Activated T-cell treated with anti-CD3 and anti-CD28 coated beads, Interleukin-2, amount 50 U/mL, for 1 hour (primary cell): ENCODE data around the gene ZCCHC14.
"Not testable (repeated sequence)": the region's sequence is repeated elsewhere in the genome, so short reads cannot be mapped to it uniquely, and the experiment has no call there.

Experiments used
- DNase-seq: peaks from one replicate; pipeline ENCODE4 v3.0.0-alpha.2; 2020

ZCCHC14 gene

DNA sequence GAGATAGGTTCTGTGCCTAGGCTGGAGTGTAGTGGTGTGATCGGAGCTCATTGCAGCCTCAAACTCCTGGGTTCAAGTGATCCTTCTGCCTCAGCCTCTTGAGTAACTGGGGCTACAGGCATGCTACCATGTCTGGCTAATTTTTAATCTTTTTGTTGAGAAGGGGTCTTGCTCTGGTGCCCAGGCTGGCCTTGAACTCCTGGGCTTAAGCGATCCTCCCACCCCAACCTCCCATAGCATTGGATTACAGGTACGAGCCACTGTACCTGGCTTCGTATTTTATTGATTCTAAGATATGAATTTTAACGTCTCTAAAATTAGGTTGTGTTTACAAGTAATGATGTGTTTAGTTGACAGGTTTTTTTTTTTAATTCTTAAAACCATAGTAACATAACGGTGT lies 30.8 kb upstream of the ZCCHC14 start:
- DNase-seq, result not testable (repeated sequence)

- DNase-seq, result not testable (repeated sequence)
Measured at GRCh38 chr16:87521764-87522163, 28.9 kb upstream of the ZCCHC14 start.

GRCh38 chr16:87519170-87519569 lies 26.3 kb upstream of the ZCCHC14 start:
- DNase-seq, result not testable (repeated sequence)

DNA sequence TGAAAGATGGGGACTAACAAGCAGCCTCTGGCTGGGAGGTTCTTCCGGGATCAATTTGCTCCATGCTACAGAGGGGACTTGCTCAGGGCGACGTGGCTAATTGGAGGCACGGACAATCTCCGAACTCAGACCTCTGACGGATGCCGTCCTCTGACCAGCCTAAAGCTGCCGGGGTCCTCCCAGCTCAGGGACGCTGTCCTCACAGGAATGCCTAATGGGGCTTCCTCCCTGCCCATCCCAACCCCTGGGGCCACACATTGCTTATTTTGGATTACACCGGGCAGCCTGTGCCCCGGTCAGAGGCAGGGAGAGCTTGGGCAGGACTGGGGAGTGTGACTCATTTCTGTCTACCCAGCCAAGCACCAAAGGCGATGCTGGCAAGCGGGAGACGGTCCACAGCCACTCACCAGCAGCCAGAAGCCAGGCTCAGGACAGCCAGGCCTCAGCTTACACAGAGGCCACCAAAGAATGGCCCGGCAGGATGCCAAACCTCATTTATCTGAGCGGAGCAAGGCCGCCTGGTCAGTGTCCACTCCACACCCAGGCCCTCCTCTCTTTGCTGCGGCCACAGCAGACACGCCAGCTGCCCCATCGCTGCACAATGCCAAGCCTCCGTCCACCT lies 25.7 kb upstream of the ZCCHC14 start:
- DNase-seq, result not testable (repeated sequence)

GRCh38 chr16:87517610-87518429 lies 25.0 kb upstream of the ZCCHC14 start:
- DNase-seq, result not testable (repeated sequence)

GRCh38 chr16:87516361-87516760 lies 23.5 kb upstream of the ZCCHC14 start:
- no peak for DNase-seq

DNA sequence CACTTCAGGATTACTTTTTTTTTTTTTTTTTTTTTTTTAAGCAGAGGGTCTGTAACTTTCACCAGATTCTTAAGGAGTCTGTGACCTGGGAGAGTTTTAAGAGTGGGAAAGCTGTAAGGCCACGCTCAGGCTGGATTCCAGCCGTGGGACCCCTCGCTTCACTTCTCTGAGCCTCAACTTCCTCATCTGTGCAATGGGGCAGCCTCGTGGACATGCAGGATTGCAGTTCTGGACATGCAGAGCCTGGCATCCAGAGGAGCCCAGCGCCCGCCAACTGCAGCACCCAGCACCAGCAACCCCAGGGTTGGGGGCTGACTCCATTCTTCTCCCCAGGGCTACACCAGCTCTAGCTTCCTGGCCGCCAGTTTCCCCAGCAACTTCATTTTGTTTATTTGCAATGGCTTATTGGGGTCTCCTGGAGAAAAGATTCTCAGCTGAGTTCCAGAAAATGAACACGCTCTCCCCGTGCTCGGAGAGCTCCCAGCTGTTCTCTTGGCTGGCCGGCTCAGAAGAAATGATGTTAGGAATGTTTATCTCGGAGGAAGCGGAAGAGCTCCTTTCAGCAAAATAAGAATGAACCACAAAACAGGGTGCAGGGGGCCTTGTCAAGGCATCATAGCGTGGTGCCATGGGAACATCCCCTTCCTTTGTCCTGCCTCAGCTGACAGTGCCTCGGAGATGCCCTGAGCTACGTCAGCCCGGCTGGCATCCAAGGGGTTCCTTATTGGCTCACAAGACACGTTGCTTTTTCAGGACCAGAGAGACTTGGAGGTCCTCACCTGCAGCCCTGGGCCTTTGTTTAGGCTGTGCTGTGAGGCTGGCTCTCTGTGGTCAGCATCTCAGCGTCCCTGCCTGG lies 22.9 kb upstream of the ZCCHC14 start:
- no peak for DNase-seq

- not testable (repeated sequence) for DNase-seq
Measured at GRCh38 chr16:87509778-87510177, 17.0 kb upstream of the ZCCHC14 start.

DNA sequence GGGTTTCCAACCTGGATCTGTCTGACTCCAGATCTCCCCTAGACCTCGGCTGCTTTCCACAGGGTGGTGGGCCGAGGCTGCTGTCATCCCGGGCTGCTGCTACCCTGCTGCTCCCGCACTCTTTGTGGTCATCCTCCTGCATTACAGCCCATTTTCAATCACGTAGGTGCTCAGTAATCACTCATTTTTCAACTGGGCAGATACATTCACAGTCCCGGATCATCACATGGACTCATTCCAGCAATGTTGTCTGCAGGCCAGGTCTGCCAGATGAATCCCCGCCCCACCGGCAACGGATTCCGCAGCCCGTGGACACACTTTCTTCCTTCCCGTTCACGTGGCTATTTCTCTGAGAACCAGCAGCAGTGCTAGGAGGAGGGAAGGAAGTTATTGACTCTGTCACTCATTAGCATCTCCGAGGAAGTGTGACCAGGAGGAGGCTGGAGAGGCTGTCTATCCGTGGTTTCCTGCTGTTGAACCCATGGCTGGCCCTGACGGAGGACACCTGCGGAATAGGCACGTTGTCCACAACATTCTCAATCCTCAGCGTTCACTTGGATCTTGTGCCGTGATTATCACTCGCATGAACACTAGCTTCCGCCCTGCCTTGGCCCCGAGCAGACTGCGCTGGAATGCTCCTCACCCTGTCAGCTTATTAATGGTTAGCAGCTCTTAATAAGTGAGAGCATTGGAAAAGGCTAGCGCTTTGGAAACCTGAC lies 14.7 kb upstream of the ZCCHC14 start:
- DNase-seq, result no peak

- DNase-seq, result no peak
Measured at GRCh38 chr16:87506423-87507350, 13.9 kb upstream of the ZCCHC14 start.

DNA sequence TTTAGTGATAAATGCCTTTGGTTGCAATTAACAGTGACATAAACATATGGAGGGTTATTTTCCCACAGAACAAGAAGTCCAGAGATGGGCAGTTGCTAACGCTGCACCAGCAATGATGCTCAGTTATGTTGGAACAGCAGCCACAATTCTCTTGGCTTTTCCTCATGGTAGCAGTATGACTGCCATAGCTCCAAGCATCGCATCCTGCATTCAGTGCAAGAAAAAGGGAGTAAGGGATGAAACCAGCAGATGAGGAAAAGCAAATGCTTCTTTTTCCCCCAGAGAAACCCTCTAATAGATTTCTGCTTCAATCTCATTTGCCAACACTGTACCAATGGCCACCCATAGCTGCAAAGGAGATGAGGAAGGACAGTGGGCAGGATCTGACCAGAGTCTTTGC lies 13.0 kb upstream of the ZCCHC14 start:
- no peak for DNase-seq

DNA sequence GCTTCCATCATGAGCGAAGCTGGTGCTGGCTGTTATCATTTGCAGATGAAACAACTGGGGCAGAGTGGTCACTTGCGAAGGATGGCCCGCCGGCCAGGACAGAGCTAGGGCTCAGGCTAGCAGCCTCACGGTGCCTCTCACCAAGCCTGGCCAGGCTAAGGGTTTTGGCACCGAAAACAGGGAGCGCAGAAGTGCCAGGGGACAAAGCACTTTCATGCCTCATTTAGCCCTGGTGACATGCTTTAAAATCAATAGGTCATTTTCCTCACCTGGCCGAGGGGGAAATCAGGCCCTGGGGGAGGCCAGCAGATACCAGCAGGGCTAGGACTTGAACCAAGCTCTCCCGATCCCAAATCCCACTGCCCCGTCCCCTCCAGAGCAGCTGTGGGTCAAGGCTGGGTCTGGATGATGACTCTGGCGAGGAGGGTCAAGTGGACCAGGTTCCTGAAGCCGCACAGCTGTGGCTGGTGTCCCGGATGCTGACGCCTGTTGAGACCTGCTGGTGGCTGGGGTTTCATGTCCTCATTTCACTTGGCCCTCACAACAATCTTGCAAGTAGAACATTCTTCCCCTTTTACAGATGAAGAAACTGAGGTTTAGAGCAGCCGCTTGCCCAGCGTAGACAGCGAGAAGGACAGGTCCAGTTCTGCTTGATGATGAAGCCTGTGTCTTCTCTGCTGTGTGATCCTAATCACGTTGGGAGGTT lies 10.6 kb upstream of the ZCCHC14 start:
- not testable (repeated sequence) for DNase-seq

DNA sequence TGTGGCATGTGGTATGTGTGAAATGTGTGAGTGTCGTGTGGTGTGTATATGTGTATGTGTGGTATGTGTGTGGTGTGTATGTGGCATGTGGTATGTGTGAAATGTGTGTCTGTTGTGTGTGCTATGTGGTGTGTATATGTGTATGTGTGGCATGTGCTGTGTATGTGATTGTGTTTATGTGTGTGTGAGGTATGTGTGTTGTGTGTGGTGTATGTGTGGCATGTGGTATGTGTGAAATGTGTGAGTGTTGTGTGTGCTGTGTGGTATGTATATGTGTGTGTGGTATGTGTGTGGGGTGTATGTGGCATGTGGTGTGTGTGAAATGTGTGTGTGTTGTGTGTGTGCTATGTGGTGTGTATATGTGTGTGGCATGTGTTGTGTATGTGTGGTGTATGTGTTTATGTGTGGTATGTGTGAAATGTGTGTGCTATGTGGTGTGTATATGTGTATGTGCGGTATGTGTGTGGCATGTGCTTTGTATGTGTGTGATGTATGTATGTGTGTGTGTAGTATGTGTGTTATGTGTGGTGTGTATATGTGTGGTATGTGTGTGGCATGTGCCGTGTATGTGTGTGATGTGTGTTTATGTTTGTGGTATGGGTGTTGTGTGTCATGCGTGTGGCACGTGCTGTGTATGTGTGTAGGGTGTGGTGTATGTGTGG lies 9.6 kb upstream of the ZCCHC14 start:
- DNase-seq, result no peak

GRCh38 chr16:87501117-87501516 lies 8.3 kb upstream of the ZCCHC14 start:
- no peak for DNase-seq

DNA sequence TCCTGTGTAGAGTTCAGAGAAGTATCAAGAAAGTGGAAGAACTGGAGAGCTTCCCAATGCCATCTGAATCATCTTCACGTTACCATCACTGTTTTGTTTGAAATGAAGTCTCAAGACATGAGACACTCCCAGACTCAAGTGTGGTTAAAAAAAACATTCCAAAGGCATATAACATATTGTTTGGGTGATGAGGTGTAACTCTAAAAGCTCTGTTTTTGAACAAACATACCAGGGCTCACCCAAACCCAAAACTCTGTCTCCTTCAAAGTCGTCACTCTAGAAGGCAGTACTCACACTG lies 6.3 kb upstream of the ZCCHC14 start:
- no peak for DNase-seq

DNA sequence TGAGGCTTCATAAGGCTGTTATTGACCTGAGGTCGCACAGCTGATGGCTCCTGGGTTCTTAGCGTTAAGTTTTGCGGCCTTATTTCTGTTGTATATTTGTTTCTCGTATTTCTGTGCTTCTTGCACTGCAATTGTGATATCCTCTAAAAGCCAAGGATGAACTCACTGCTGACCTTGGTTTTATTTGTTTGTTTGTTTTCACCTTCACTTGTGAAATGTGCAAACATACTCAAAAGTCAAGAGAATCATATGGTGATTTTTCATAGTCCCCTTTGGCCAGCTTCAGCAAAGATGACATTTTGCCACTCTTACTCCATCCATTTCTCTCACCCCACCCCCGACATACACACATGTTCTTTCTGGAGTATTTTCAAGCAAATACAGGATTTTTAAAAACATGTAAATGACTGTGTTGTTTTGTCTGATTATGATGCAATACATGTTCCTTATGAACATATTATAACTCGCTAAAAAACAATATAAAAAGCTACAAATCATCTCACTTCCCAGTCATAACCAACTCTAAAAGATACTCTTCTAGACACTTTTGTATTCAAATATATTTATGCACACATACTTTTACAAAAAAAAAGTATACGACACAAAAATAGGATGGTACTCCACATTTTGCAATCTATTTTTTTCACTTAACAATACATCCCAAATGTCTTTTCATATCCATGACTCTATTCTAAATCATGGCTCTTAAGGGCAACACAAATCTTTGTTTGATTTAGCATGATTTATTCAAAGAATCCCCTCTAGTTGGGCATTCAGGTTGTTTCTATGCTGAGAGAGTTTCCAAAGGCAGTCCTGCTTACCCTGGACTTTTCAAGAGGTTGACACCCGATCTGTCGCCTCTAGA lies 5.7 kb upstream of the ZCCHC14 start:
- DNase-seq, result no peak

- not testable (repeated sequence) for DNase-seq
Measured at GRCh38 chr16:87497767-87498290, 5.0 kb upstream of the ZCCHC14 start.

DNA sequence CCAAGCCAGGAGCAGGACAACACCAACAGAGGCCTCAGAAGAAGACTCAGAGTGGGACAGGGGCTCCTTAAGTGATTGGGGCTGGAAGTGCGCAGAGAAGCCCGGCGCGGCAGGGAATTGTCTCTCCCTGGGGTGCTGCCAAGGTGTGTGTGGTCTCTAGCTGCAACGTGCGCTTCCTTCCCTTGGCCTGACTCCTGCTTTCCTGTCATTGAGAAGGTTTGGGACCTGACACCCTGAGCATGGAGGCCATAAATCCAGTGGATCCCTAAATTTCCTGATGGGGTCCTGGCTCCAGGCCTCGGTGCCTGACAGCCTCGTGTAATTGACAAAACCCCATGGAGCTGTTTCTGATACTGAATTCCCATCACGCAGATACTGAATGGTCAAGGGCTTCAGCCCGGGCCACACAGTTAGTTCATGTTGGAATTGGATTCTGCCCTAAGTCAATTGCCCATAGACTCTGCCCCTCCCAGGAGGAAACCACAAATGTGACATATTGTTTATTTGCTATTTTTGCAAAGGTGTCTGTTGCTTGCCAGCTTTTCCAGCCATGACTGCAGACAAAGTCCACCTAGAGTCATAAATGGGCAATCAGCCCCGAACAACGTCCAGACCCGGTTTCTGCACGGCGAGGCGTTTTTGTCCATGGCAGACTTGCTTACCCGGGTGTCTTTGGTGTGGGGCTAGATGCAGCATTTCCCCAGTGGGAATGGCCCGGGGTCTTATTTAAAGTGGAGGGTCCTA lies 4.4 kb upstream of the ZCCHC14 start:
- DNase-seq, result not testable (repeated sequence)

DNA sequence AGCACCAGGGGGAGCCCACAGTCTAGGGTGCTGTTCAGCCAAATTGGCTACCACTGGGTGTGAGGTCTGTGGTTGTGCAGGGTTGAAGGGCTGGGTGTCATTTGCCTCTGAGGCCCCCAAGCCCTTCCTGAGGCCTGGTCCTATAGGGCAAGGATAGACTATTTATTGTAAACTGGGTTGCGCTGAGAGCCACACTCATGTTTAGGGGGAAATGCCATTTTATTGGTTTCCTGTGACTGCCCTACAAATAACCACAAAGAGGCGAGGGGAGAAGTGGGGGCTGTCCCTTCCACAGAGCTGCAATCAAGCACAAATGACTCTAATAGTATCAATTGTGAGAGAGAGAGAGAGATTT lies 3.6 kb upstream of the ZCCHC14 start:
- no peak for DNase-seq
